B cell (primary cell): Measurements from ENCODE around the gene KATNAL1.

Experiments
- EZH2 ChIP-seq: IDR thresholded peaks from 2 replicates; pipeline ENCODE4 v1.6.1; 2012; ENCODE audit warnings: borderline replicate concordance, low read depth, mild to moderate bottlenecking, moderate library complexity, low read length; ENCODE audit not compliant: insufficient read depth, poor library complexity, severe bottlenecking
- TF ChIP-seq, protein P1 (sequence below): fragments of 200-600 bp; IDR thresholded peaks from one replicate; pipeline ENCODE4 v1.8.0; 2022; ENCODE audit warnings: antibody characterized with exemption, mild to moderate bottlenecking

DNA sequence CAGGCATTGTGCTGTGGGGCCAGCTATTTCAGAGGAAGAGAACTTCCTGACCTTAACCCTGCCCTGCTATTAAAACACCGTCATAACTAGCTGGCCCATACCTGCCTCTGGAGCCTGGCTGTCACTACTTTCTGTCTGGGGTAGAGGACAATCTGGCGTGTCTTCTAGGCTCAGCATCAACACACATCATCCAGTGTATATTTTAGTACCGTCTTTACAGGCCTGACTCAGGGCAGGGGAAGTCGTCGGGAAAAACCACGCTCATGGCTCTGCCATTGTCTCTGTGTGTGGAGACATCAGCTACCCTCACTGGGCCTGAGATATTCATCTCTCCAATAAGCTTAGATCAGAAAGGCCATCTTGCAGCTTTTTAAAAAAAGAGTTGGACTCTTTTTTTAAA lies 151.1 kb downstream of the KATNAL1 start:
- TF ChIP-seq, protein P1, sequence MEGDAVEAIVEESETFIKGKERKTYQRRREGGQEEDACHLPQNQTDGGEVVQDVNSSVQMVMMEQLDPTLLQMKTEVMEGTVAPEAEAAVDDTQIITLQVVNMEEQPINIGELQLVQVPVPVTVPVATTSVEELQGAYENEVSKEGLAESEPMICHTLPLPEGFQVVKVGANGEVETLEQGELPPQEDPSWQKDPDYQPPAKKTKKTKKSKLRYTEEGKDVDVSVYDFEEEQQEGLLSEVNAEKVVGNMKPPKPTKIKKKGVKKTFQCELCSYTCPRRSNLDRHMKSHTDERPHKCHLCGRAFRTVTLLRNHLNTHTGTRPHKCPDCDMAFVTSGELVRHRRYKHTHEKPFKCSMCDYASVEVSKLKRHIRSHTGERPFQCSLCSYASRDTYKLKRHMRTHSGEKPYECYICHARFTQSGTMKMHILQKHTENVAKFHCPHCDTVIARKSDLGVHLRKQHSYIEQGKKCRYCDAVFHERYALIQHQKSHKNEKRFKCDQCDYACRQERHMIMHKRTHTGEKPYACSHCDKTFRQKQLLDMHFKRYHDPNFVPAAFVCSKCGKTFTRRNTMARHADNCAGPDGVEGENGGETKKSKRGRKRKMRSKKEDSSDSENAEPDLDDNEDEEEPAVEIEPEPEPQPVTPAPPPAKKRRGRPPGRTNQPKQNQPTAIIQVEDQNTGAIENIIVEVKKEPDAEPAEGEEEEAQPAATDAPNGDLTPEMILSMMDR = no peak
- TF ChIP-seq EZH2 = no peak
